Adrenal gland (tissue), 12 donors: Measurements from ENCODE around the gene SLIT3. TPM values are rescaled to one million over a fixed set of nuclear protein-coding genes. Genes with fewer than 3 reads are reported as not detected.

Experiments
- DNase-seq, 7 donors: peaks; one replicate each; pipeline ENCODE4 v3.0.0-alpha.2; 2019 to 2020
- H3K27ac ChIP-seq, 5 donors: fragments of 200-600 bp; sonication (generic) in 4 of 5; 1 replicate in 3 of 5; 2 replicates in 2 of 5; pipeline versions ENCODE4 v1.5.1 to v1.8.0; 2016 to 2020; ENCODE audit warnings: mild to moderate bottlenecking in 1 of 5
- H3K27me3 ChIP-seq: fragments of 200-600 bp; 2 replicates; pipeline ENCODE4 v1.8.0; 2021
- H3K36me3 ChIP-seq, 2 donors: fragments of 200-600 bp; replicated peaks in 1 of 2; 1 replicate in 1 of 2; 2 replicates in 1 of 2; pipeline versions ENCODE4 v1.5.1 to v1.8.0; 2018 to 2022
- H3K4me1 ChIP-seq, 2 donors: fragments of 200-600 bp; replicated peaks in 1 of 2; 1 replicate in 1 of 2; 2 replicates in 1 of 2; pipeline versions ENCODE4 v1.5.1 to v1.8.0; 2018 to 2021
- H3K4me3 ChIP-seq, 4 donors: fragments of 200-600 bp; sonication (generic) in 3 of 4; one replicate each; pipeline ENCODE4 v1.5.1; 2016 to 2018
- H3K9me3 ChIP-seq, 3 donors: fragments of 200-600 bp; sonication (generic) in 1 of 3; replicated peaks in 1 of 3; 1 replicate in 2 of 3; 2 replicates in 1 of 3; pipeline versions ENCODE4 v1.5.1 to v1.8.0; 2016 to 2021
- CTCF ChIP-seq, 6 experiments: fragments of 450-650 bp in 4 of 6; fragments of 200-600 bp in 2 of 6; sonication (generic) in 1 of 6; IDR thresholded peaks; 1 replicate in 5 of 6; 2 replicates in 1 of 6; pipeline versions ENCODE4 v1.5.1 to v1.8.0; 2016 to 2021; ENCODE audit warnings: antibody characterized with exemption in 6 of 6, mild to moderate bottlenecking in 2 of 6, moderate library complexity in 1 of 6
- POLR2A ChIP-seq, 2 donors: fragments of 450-650 bp; IDR thresholded peaks; one replicate each; pipeline ENCODE4 v1.6.1; 2017; ENCODE audit warnings: antibody characterized with exemption in 2 of 2, mild to moderate bottlenecking in 2 of 2, moderate library complexity in 1 of 2
- WGBS, 4 donors: extraction: QIAGEN DNeasy Blood & Tissue Kit in 2 of 4; methylation state at CpG; one replicate each; pipeline versions ENCODE4 v1.1.5 to v1.1.7; 2013 to 2017; 5-methylcytosine and 5-hydroxymethylcytosine counted together
- intact Hi-C, 2 donors: fragments of 100-400 bp; cut with DNase I; formaldehyde crosslinking; loops; one replicate each; pipeline versions ENCODE4 v1.14.1 to v1.15.0; 2022 to 2023
- polyA plus RNA-seq, 3 donors: library from polyadenylated mRNA; stranded (reverse); fragments of 200-250 nt in 2 of 3; fragments of 350-450 nt in 1 of 3; fragmentation: Illumina TruSeq in 1 of 3; extraction: RNeasy Lipid Tissue Mini Kit (QIAGEN cat#74804) in 1 of 3; gene quantifications; one replicate each; pipeline ENCODE4 v1.2.3, GENCODE V29; 2013 to 2014
- total RNA-seq, 9 donors: library from RNA; depleted of rRNA in 4 of 9; stranded (reverse); fragments of >200 nt in 4 of 9; fragments of 120-200 nt in 1 of 9; fragmentation: NEBNext Ultra II Directional in 1 of 9; extraction: Animal tissue kit (Norgen Biotek cat#: 25700) in 1 of 9; gene quantifications; one replicate each; pipeline versions ENCODE4 v1.1.0 to v1.2.4, GENCODE V29; 2013 to 2023
- donor health status: healthy with polysubstance abuse.
- donor health status: Bipolar disorder and iron deficiency.
- donor health status: DM: yes; HTN: yes; CAD: no.
- donor health status: DM: no; HTN: no; CAD: no.
- donor health status: DM: no; HTN: no; CAD: no.
- donor health status: DM: yes; HTN: yes; CAD: no.

SLIT3 gene
- total and polyA plus RNA-seq, 12 donors: 10.0 to 94.1 (median 32.8) TPM

- Histone ChIP-seq H3K9me3 (no peaks in the 10 kb centered on the region), H3K27me3 (no peaks in the 10 kb centered on the region), H3K36me3 (no peaks in the 10 kb centered on the region), H3K4me3 (no peak overlapping the region), H3K4me1 (no peaks in the 10 kb centered on the region), H3K27ac (no peak overlapping the region)
- DNase-seq: no peak
- intact Hi-C loops: no loop called here
- WGBS, 4 donors: 68 to 74% (median 71%) methylated on average over 8 of the region's 8 CpGs
- no peak for TF ChIP-seq POLR2A (IDR thresholded peaks at IDR 0.05)
- no peak for TF ChIP-seq CTCF (IDR thresholded peaks at IDR 0.05)
These were observed 331.5 kb downstream of the SLIT3 start for GRCh38 chr5:168969326-168969886.

- Histone ChIP-seq H3K27me3 (no peaks in the 10 kb centered on the region), H3K27ac (no peak overlapping the region), H3K4me3 (no peak overlapping the region), H3K9me3 (no peaks in the 10 kb centered on the region), H3K4me1 (no peaks in the 10 kb centered on the region), H3K36me3 (no peaks in the 10 kb centered on the region)
- WGBS, 4 donors: 60 to 73% (median 67%) methylated on average over 7 of the region's 7 CpGs
- intact Hi-C loops: no loop called here
- DNase-seq: no peak
- TF ChIP-seq CTCF (IDR thresholded peaks at IDR 0.05) (no peak), POLR2A (IDR thresholded peaks at IDR 0.05) (no peak)
These were observed 332.9 kb downstream of the SLIT3 start for GRCh38 chr5:168967882-168968620.

- Histone ChIP-seq H3K4me3 (no peak overlapping the region), H3K27ac (no peak overlapping the region), H3K4me1 (no peaks in the 10 kb centered on the region), H3K9me3 (no peaks in the 10 kb centered on the region), H3K36me3 (no peaks in the 10 kb centered on the region), H3K27me3 (no peaks in the 10 kb centered on the region)
- no peak for DNase-seq
- 87 to 90% (median 90%) methylated on average over 5 of the region's 5 CpGs for WGBS, 4 donors
- intact Hi-C loops: no loop called here
- TF ChIP-seq CTCF (IDR thresholded peaks at IDR 0.05) (no peak), POLR2A (IDR thresholded peaks at IDR 0.05) (no peak)
These were observed 335.3 kb downstream of the SLIT3 start for GRCh38 chr5:168965638-168966037.

- 71 to 80% (median 76%) methylated on average over 3 of the region's 3 CpGs for WGBS, 4 donors
- H3K27ac ChIP-seq: no peak overlapping the region
- H3K9me3 ChIP-seq: no peaks in the 10 kb centered on the region
- H3K27me3 ChIP-seq: no peaks in the 10 kb centered on the region
- H3K4me1 ChIP-seq: no peaks in the 10 kb centered on the region
- no peak for DNase-seq
- TF ChIP-seq CTCF (IDR thresholded peaks at IDR 0.05) (no peak), POLR2A (IDR thresholded peaks at IDR 0.05) (no peak)
- no peak overlapping the region for H3K4me3 ChIP-seq
- intact Hi-C loops: no loop called here
- H3K36me3 ChIP-seq: no peaks in the 10 kb centered on the region
These were observed 336.8 kb downstream of the SLIT3 start for GRCh38 chr5:168964182-168964581.
